ENCODE data around the gene NEGR1. TPM values are rescaled to one million over a fixed set of nuclear protein-coding genes. Genes with fewer than 3 reads are reported as not detected.

NEGR1 gene
- total RNA-seq (10 to 100 TPM in 4 of 10 donors, 1 to 10 TPM in 6; 3.2 to 18.3 (median 5.6) TPM), polyA plus RNA-seq (1 to 10 TPM; 2.3 to 5.4 TPM)
- long read RNA-seq, donor 1, partial matches to known transcripts, result 9 of 12 reads
- long read RNA-seq, donor 1, other reads (novel, unspliced or antisense), result 3 of 12 reads
- long read RNA-seq, donor 2, partial matches to known transcripts, result 10 of 13 reads
- long read RNA-seq, donor 2, other reads (novel, unspliced or antisense), result 3 of 13 reads
- long read RNA-seq, donor 3, partial matches to known transcripts, result 12 of 14 reads
- long read RNA-seq, donor 3, other reads (novel, unspliced or antisense), result 2 of 14 reads

- peak; percentile 76 to 86 for DNase-seq
- H3K4me3 ChIP-seq, result peak within 1 kb of the TSS; percentile 54 to 78 (median 70)
- peaks cover 0 to 21% (median 10%) of the 10 kb centered on the region in 9 donors for H3K4me1 ChIP-seq
- H3K27ac ChIP-seq, result peak within 1 kb of the TSS; percentile 76 to 94 (median 90)
- 1% methylated on average over 54 of the region's 54 CpGs for WGBS, 2 donors
- no peaks in the 10 kb centered on the region for H3K9me3 ChIP-seq
- H3K27me3 ChIP-seq, result peaks cover 0 to 3% (median 0%) of the 10 kb centered on the region in 7 donors
- intact Hi-C loops (cut with DNase I), result loop anchor here in 3 of 10 donors (10.0 kb wide), 4 partner anchors 62 to 698 kb away; no protein-coding TSS in a partner anchor
- peak; percentile 80 to 96 (median 86) for ATAC-seq
- peak in 2 of 9 donors; percentile 26 to 29 for TF ChIP-seq CTCF (IDR thresholded peaks at IDR 0.05)
- no peaks in the 10 kb centered on the region for H3K36me3 ChIP-seq
Observed at GRCh38 chr1:72282271-72283021, at the start of gene NEGR1. Gene NEGR1, minus strand, starts transcription at chr1:72282539.

DNA sequence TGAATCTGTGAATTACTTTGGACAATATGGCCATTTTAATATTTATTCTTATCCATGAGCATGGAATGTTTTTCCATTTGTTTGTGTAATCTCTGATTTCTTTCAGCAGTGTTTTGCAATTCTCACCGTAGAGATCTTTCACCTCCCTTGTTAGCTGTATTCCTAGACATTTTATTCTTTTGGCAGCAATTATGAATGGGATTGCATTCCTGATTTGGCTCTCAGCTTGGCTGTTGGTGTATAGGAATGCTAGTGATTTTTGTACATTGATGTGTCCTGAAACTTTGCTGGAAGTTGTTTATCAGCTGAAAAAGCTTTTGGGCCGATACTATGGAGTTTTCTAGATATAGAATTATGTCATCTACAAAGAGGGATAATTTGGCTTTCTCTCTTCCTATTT, 44.2 kb upstream of the NEGR1 start:
- Histone ChIP-seq H3K27ac (no peak overlapping the region), H3K36me3 (no peaks in the 10 kb centered on the region), H3K4me3 (no peak overlapping the region), H3K27me3 (no peaks in the 10 kb centered on the region), H3K4me1 (no peaks in the 10 kb centered on the region), H3K9me3 (no peaks in the 10 kb centered on the region)
- ATAC-seq (no peak), DNase-seq (no peak)
- intact Hi-C loops (cut with DNase I), result no loop called here
- WGBS, 2 donors, result 44% methylated on average over 2 of the region's 2 CpGs; no CpG with 5 or more reads in 1 of the 2 donors
- no peak for TF ChIP-seq CTCF (IDR thresholded peaks at IDR 0.05)

DNA sequence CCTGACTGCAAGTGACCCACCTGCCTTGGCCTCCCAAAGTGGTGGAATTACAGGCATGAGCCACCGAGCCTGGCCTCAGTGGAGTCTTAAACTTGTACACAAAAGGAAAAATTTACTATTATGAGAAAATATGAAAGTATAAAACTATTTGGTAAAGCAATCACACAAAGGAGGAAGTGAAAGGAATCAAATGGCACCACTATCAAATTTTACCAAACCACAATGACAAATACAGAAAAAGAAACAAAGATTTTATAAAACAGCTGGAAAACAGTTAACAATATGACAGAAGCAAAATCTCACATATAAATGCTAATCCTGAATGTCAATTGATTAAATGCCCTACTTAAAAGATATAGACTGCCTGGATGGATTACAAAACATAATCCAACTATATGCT, 42.1 kb upstream of the NEGR1 start:
- intact Hi-C loops (cut with DNase I), result no loop called here
- H3K4me1 ChIP-seq, result no peaks in the 10 kb centered on the region
- no peaks in the 10 kb centered on the region for H3K27me3 ChIP-seq
- no peak overlapping the region for H3K27ac ChIP-seq
- no peaks in the 10 kb centered on the region for H3K36me3 ChIP-seq
- H3K9me3 ChIP-seq, result no peaks in the 10 kb centered on the region
- H3K4me3 ChIP-seq, result no peak overlapping the region
- 71% methylated on average over 1 of the region's 1 CpG; no CpG with 5 or more reads in 1 of the 2 donors for WGBS, 2 donors
- TF ChIP-seq CTCF (IDR thresholded peaks at IDR 0.05), result no peak
- DNase-seq, result no peak
- ATAC-seq, result no peak

DNA sequence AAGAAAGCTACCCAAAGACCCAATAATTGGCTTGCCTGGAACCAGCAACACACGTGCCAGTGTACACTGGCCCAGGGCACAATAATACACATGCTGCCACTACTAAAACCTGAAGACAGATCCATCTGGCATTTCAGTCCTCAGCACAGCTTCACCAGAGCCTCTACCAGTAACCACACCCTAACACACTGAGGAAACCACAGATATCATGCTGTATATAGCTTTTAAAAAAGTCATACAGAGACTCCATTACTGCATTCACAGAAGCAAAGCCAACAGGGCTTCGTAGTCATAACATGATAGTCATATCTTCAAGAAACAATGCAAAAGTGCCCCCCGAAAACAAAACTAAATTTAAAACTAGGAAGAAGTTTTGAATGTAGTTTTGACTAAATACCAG, 40.6 kb upstream of the NEGR1 start:
- Histone ChIP-seq H3K27me3 (no peaks in the 10 kb centered on the region), H3K27ac (no peak overlapping the region), H3K9me3 (no peaks in the 10 kb centered on the region), H3K4me3 (no peak overlapping the region), H3K36me3 (no peaks in the 10 kb centered on the region), H3K4me1 (no peaks in the 10 kb centered on the region)
- intact Hi-C loops (cut with DNase I), result no loop called here
- 80% methylated on average over 3 of the region's 3 CpGs; no CpG with 5 or more reads in 1 of the 2 donors for WGBS, 2 donors
- ATAC-seq (no peak), DNase-seq (no peak)
- no peak for TF ChIP-seq CTCF (IDR thresholded peaks at IDR 0.05)

Measured in heart right ventricle (tissue), 16 donors.